DOHH2 (cell line): ENCODE results near the gene BRAP.

Experiments used
- H3F3A ChIP-seq: fragments of 200-600 bp; sonication (generic), shearing (Covaris generic); 2 replicates; pipeline ENCODE4 v1.6.0; 2016; ENCODE audit warnings: antibody characterized with exemption, mild to moderate bottlenecking; ENCODE audit not compliant: control insufficient read depth, insufficient read depth
- H3K27ac ChIP-seq: fragments of 200-600 bp; sonication (generic); 2 replicates; pipeline ENCODE4 v1.5.1; 2014; ENCODE audit warnings: low read depth, mild to moderate bottlenecking, low read length, moderate library complexity
- H3K27me3 ChIP-seq: fragments of 200-600 bp; sonication (generic); 2 replicates; pipeline ENCODE4 v1.6.1; 2014; ENCODE audit warnings: mild to moderate bottlenecking, low read length, mixed read lengths; ENCODE audit not compliant: control insufficient read depth
- H3K36me3 ChIP-seq: fragments of 200-600 bp; sonication (generic); 2 replicates; pipeline ENCODE4 v1.6.1; 2014; ENCODE audit warnings: mild to moderate bottlenecking, low read length, moderate library complexity, mixed read lengths; ENCODE audit not compliant: control insufficient read depth
- H3K4me1 ChIP-seq: fragments of 200-600 bp; sonication (generic); 2 replicates; pipeline ENCODE4 v1.6.1; 2014; ENCODE audit warnings: mild to moderate bottlenecking, low read length, mixed read lengths; ENCODE audit not compliant: control insufficient read depth
- H3K4me2 ChIP-seq: fragments of 200-600 bp; sonication (generic); 2 replicates; pipeline ENCODE4 v1.6.0; 2014; ENCODE audit warnings: mild to moderate bottlenecking, low read length, moderate library complexity
- H3K4me3 ChIP-seq: fragments of 200-600 bp; sonication (generic); 2 replicates; pipeline ENCODE4 v1.5.1; 2014; ENCODE audit warnings: mild to moderate bottlenecking, low read length, mixed read lengths
- H3K79me2 ChIP-seq: fragments of 200-600 bp; sonication (generic); 2 replicates; pipeline ENCODE4 v1.6.1; 2014; ENCODE audit warnings: mild to moderate bottlenecking, low read length, mixed read lengths; ENCODE audit not compliant: control insufficient read depth
- H3K9me2 ChIP-seq: fragments of 200-600 bp; sonication (generic); replicated peaks from 2 replicates; pipeline ENCODE4 v1.6.1; 2014; ENCODE audit warnings: mild to moderate bottlenecking, low read length, mixed read lengths; ENCODE audit not compliant: control insufficient read depth
- H3K9me3 ChIP-seq: fragments of 200-600 bp; sonication (generic); 2 replicates; pipeline ENCODE4 v1.6.1; 2014; ENCODE audit warnings: antibody characterized with exemption, low read length, mixed read lengths; ENCODE audit not compliant: control insufficient read depth, insufficient read depth
- H4K20me1 ChIP-seq: fragments of 200-600 bp; sonication (generic); 2 replicates; pipeline ENCODE4 v1.6.0; 2014; ENCODE audit warnings: low read depth, mild to moderate bottlenecking, antibody characterized with exemption, low read length, moderate library complexity; ENCODE audit not compliant: control insufficient read depth, insufficient read depth
- EZH2phosphoT487 ChIP-seq: fragments of 200-600 bp; sonication (generic); IDR thresholded peaks from 2 replicates; pipeline ENCODE4 v1.6.1; 2017; ENCODE audit warnings: borderline replicate concordance, mild to moderate bottlenecking, antibody characterized with exemption, low read length, moderate library complexity, mixed read lengths
- TF ChIP-seq, protein P1 (sequence below): fragments of 200-600 bp; sonication (generic); IDR thresholded peaks from one replicate; pipeline ENCODE4 v1.5.1; 2014; ENCODE audit warnings: antibody characterized with exemption, mild to moderate bottlenecking, low read depth, low read length; ENCODE audit not compliant: poor library complexity, severe bottlenecking

BRAP gene

DNA sequence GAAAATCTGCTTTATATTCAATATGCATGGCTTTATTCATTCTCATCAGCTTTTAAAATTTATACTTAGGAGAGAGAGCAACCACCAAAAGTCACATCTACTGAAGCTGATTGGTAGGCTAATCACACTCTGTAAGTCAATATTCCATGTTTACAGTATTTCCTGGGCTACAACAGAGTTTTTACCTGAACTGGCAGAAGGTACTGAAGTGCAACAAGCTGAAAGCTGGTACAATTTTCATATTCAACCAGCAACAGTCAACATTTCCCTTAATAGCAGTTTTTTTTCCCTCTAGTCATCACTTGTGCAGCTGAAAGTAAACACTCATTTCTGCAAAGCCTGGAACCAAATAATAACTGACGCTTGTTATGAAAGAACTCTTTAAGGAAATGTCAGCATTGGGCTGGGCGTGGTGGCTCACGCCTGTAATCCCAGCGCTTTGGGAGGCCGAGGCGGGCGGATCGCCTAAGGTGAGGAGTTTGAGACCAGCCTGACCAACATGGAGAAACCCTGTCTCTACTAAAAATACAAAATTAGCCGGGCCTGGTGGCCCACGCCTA lies 12.9 kb downstream of the BRAP start:
- 0 out of 2 replicates have a peak, but pooled peaks cover 3% of the 10 kb centered on the region for H4K20me1 ChIP-seq
- H3F3A ChIP-seq, result no peaks in the 10 kb centered on the region
- TF ChIP-seq, protein P1, sequence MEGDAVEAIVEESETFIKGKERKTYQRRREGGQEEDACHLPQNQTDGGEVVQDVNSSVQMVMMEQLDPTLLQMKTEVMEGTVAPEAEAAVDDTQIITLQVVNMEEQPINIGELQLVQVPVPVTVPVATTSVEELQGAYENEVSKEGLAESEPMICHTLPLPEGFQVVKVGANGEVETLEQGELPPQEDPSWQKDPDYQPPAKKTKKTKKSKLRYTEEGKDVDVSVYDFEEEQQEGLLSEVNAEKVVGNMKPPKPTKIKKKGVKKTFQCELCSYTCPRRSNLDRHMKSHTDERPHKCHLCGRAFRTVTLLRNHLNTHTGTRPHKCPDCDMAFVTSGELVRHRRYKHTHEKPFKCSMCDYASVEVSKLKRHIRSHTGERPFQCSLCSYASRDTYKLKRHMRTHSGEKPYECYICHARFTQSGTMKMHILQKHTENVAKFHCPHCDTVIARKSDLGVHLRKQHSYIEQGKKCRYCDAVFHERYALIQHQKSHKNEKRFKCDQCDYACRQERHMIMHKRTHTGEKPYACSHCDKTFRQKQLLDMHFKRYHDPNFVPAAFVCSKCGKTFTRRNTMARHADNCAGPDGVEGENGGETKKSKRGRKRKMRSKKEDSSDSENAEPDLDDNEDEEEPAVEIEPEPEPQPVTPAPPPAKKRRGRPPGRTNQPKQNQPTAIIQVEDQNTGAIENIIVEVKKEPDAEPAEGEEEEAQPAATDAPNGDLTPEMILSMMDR, result no peak
- no peak for TF ChIP-seq EZH2phosphoT487

DNA sequence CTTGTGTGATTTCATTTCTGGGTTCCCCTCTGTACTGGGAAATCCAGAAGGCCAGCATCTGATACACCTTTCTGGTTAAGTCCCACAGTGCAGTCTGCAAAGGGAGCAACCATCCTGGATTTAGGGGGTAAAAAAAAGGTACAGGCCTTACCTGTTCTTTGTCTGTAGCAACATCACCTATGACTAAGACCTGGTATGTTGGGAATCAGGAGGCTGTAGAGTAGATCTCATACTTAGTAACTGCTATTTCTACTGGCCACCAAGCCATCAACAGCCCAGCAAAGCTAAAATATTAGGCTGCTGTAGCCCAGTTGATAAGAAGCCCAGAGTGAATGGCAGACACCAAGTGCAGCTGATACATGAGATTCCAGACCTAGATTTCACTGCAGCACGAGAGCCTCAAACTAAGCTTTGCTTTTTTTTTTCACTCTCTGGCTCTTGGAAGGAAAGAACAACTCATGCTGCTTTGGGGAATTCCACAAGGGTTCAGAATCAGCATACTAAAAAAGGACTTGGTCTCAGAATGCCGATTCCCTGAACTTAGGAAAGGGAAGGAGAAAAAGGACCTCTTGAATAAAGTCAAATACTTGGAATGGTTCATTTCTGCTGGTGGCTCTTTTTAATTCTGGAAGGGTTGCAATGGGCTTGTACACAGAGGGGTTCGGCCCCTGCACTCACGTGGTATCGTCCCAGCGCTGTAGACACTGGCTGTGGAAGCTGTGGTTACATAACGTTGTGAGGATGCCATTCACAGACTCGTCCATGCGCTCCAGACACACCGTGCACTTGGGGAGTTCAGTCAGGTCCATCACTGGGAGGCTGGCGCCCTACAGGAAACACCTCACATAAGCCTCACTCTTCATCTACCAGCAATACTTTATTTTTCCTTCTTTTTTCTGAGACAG lies 20.5 kb downstream of the BRAP start:
- no peak for TF ChIP-seq EZH2phosphoT487
- TF ChIP-seq, protein P1, result no peak
- no peaks in the 10 kb centered on the region for H3K4me1 ChIP-seq
- no peaks in the 10 kb centered on the region for H3K9me3 ChIP-seq
- H3K27ac ChIP-seq, result no peak overlapping the region
- peaks cover 69% of the 10 kb centered on the region for H3K36me3 ChIP-seq
- no peaks in the 10 kb centered on the region for H3K27me3 ChIP-seq
- H3K9me2 ChIP-seq, result no peaks in the 10 kb centered on the region
- H3F3A ChIP-seq, result no peaks in the 10 kb centered on the region
- no peak overlapping the region for H3K4me2 ChIP-seq
- no peaks in the 10 kb centered on the region for H4K20me1 ChIP-seq
- no peak overlapping the region for H3K4me3 ChIP-seq
- H3K79me2 ChIP-seq, result no peaks in the 10 kb centered on the region

More for the DNA sequence above, 12.9 kb downstream of the BRAP start:
- H3K9me3 ChIP-seq, result no peaks in the 10 kb centered on the region
- H3K4me1 ChIP-seq, result no peaks in the 10 kb centered on the region
- H3K27ac ChIP-seq, result no peak overlapping the region
- no peaks in the 10 kb centered on the region for H3K27me3 ChIP-seq
- H3K4me2 ChIP-seq, result no peak overlapping the region
- peaks cover 6% of the 10 kb centered on the region; the same call in 1 of the 2 replicates for H3K79me2 ChIP-seq
- H3K9me2 ChIP-seq, result no peaks in the 10 kb centered on the region
- H3K4me3 ChIP-seq, result no peak overlapping the region
- peaks cover 76% of the 10 kb centered on the region for H3K36me3 ChIP-seq

DNA sequence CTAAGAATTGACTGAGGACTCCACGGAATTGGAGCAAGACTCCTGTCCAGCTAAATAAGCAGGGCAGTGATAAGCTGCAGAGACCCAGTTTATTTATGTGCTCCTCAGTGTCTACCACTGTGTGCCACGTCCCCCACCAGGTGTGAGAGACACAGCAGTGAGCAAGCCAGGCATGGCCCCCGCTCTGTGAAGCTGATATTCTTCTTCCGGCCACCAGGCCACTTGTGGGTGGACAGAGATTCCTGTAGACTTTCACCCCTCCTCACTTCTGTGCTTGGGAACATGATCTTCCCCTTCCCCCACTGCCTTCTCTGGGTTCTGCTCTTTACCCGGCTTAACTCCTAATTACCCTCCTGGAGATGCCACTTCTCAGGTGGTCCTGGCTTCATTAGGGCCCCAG lies 21.3 kb downstream of the BRAP start:
- H3K79me2 ChIP-seq, result no peaks in the 10 kb centered on the region
- H3K4me3 ChIP-seq, result no peak overlapping the region
- no peaks in the 10 kb centered on the region for H3K4me1 ChIP-seq
- peaks cover 69% of the 10 kb centered on the region for H3K36me3 ChIP-seq
- H3K9me3 ChIP-seq, result no peaks in the 10 kb centered on the region
- TF ChIP-seq, protein P1, result no peak
- no peak for TF ChIP-seq EZH2phosphoT487
- H3K27me3 ChIP-seq, result no peaks in the 10 kb centered on the region
- no peaks in the 10 kb centered on the region for H3K9me2 ChIP-seq
- H3K4me2 ChIP-seq, result no peak overlapping the region
- no peaks in the 10 kb centered on the region for H4K20me1 ChIP-seq
- H3F3A ChIP-seq, result no peaks in the 10 kb centered on the region
- no peak overlapping the region for H3K27ac ChIP-seq
